Chondrocyte (in vitro differentiated cells): ENCODE measurements around the gene ZNF384. TPM values are rescaled to one million over a fixed set of nuclear protein-coding genes. Genes with fewer than 3 reads are reported as not detected.

ENCODE experiments used
- DNase-seq: peaks from one replicate; pipeline ENCODE4 v3.0.0; 2021; ENCODE audit warnings: mixed read lengths, low spot score
- H3K27ac Mint-ChIP-seq: one replicate; pipeline ENCODE4 v1.8.0; 2021; ENCODE audit warnings: mild to moderate bottlenecking, moderate library complexity, mixed read lengths; ENCODE audit not compliant: unreplicated experiment
- H3K27me3 Mint-ChIP-seq: 2 replicates; pipeline ENCODE4 v1.8.0; 2021; ENCODE audit warnings: low read depth, mixed read lengths
- H3K36me3 Mint-ChIP-seq: 2 replicates; pipeline ENCODE4 v1.8.0; 2021; ENCODE audit warnings: low read depth, mixed read lengths
- H3K4me1 Mint-ChIP-seq: 2 replicates; pipeline ENCODE4 v1.8.0; 2021; ENCODE audit warnings: low read depth, mild to moderate bottlenecking, mixed read lengths
- H3K4me3 Mint-ChIP-seq: one replicate; pipeline ENCODE4 v1.8.0; 2021; ENCODE audit warnings: mild to moderate bottlenecking, moderate library complexity, mixed read lengths; ENCODE audit not compliant: unreplicated experiment
- H3K9me3 Mint-ChIP-seq: 2 replicates; pipeline ENCODE4 v1.8.0; 2021; ENCODE audit warnings: low read depth, mixed read lengths
- total RNA-seq: library from RNA; stranded (reverse); gene quantifications from 3 replicates; pipeline ENCODE4 v1.2.1, GENCODE V29; 2021
- TF ChIP-seq, protein P1 (sequence below): fragments of 200-600 bp; sonication (generic); IDR thresholded peaks from 2 replicates; pipeline ENCODE4 v1.5.0; 2021; ENCODE audit warnings: antibody characterized with exemption, mild to moderate bottlenecking, moderate library complexity

Gene ZNF384
- total RNA-seq, 1 donor from 2014 or later: 50.7 TPM

DNA sequence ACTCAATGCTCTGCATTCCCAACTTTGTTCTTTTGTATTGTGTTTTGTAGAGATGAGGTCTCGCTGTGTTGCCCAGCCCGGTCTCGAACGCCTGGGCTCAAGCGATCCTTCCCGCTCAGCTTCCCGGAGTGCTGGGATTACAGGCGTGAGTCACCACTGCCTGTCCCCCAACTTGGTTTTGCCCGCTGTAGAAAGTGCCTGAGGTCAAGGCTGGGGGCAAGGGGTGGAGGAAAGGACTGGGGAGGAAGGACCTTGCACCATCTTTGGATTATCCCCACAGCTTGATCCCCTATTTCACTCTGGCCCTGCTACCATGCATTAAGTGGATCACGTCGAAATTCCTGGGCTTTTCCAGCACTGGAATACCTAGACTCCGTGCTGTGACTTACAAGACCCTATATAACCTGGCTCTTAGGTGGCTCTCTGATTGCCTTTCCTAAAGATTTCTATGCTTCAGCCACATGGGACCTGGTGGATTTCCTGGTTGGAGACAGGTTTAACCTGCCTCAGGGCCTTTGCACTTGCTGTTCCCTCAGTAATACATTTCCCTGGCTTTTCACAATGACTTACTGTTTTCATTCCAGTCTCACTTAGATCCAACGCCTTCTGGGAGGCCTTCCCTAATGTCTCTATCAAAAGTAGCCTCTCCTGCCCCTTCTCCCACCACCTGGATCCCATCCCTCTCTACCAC is 12.0 kb upstream of the ZNF384 start:
- H3K36me3 Mint-ChIP-seq: no peaks in the 10 kb centered on the region
- H3K27ac Mint-ChIP-seq: no peak overlapping the region
- peaks cover 24% of the 10 kb centered on the region for H3K4me1 Mint-ChIP-seq
- TF ChIP-seq, protein P1, sequence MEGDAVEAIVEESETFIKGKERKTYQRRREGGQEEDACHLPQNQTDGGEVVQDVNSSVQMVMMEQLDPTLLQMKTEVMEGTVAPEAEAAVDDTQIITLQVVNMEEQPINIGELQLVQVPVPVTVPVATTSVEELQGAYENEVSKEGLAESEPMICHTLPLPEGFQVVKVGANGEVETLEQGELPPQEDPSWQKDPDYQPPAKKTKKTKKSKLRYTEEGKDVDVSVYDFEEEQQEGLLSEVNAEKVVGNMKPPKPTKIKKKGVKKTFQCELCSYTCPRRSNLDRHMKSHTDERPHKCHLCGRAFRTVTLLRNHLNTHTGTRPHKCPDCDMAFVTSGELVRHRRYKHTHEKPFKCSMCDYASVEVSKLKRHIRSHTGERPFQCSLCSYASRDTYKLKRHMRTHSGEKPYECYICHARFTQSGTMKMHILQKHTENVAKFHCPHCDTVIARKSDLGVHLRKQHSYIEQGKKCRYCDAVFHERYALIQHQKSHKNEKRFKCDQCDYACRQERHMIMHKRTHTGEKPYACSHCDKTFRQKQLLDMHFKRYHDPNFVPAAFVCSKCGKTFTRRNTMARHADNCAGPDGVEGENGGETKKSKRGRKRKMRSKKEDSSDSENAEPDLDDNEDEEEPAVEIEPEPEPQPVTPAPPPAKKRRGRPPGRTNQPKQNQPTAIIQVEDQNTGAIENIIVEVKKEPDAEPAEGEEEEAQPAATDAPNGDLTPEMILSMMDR: no peak
- H3K27me3 Mint-ChIP-seq: peaks cover 24% of the 10 kb centered on the region
- peak overlapping the region; percentile 75 for H3K4me3 Mint-ChIP-seq
- no peaks in the 10 kb centered on the region for H3K9me3 Mint-ChIP-seq
- no peak for DNase-seq

DNA sequence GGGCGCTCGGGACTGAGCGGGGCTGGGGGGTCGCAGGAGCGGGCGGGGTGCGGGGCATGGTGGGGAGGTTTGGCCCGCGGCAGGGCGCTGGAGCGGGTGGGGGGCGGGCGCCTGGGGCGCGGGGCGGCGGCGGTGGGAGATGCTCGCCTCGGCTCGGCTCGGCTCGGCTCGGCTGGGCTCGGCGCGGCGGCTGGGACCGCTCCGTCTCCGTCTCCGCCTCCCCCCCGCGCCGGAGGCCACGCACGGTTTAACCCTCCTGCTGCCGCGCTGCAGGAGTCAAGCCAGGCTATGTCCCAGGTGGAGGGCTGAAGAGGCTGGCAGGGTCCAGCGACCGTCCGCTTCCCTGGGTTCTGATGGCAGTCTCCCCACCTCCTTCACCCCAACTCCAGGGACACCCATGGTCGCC is 11.5 kb upstream of the ZNF384 start, which contains the start of gene PIANP:
PIANP (minus strand) TSS at position 170 of the 406 bp plus-strand sequence. CDS start 2,754 bp downstream, outside the sequence.
- Mint-ChIP-seq H3K27me3 (peaks cover 24% of the 10 kb centered on the region), H3K9me3 (no peaks in the 10 kb centered on the region), H3K4me1 (peaks cover 24% of the 10 kb centered on the region), H3K27ac (peak within 1 kb of the TSS; percentile 22), H3K36me3 (no peaks in the 10 kb centered on the region), H3K4me3 (peak within 1 kb of the TSS; percentile 77)
- TF ChIP-seq, protein P1: no peak
- no peak for DNase-seq

GRCh38 chr12:6699989-6700645 is 10.9 kb upstream of the ZNF384 start:
- TF ChIP-seq, protein P1: no peak
- Mint-ChIP-seq H3K27me3 (peaks cover 24% of the 10 kb centered on the region), H3K36me3 (no peaks in the 10 kb centered on the region), H3K27ac (no peak overlapping the region), H3K4me3 (peak overlapping the region; percentile 77), H3K9me3 (no peaks in the 10 kb centered on the region), H3K4me1 (peaks cover 24% of the 10 kb centered on the region)
- DNase-seq: no peak

- Mint-ChIP-seq H3K4me3 (peak overlapping the region; percentile 77), H3K27me3 (peaks cover 21% of the 10 kb centered on the region), H3K27ac (peak overlapping the region; percentile 61), H3K4me1 (peaks cover 24% of the 10 kb centered on the region), H3K36me3 (peaks cover 2% of the 10 kb centered on the region), H3K9me3 (no peaks in the 10 kb centered on the region)
- TF ChIP-seq, protein P1: no peak
- DNase-seq: no peak
Measured at GRCh38 chr12:6699259-6699988, 10.2 kb upstream of the ZNF384 start.

- no peaks in the 10 kb centered on the region for H3K9me3 Mint-ChIP-seq
- H3K4me1 Mint-ChIP-seq: peaks cover 24% of the 10 kb centered on the region
- DNase-seq: no peak
- TF ChIP-seq, protein P1: no peak
- no peak overlapping the region for H3K4me3 Mint-ChIP-seq
- peaks cover 3% of the 10 kb centered on the region for H3K36me3 Mint-ChIP-seq
- peaks cover 15% of the 10 kb centered on the region for H3K27me3 Mint-ChIP-seq
- no peak overlapping the region for H3K27ac Mint-ChIP-seq
Measured at GRCh38 chr12:6698352-6699046, 9.3 kb upstream of the ZNF384 start.
